Ramos (cell line): ENCODE measurements around the gene FASTKD1.
"Not testable (repeated sequence)": the region's sequence is repeated elsewhere in the genome, so short reads cannot be mapped to it uniquely, and the experiment has no call there.

Experiments used
- in situ Hi-C: fragments of 300-500 bp; cut with MboI; formaldehyde crosslinking; loops from one replicate; pipeline ENCODE4 v1.14.3; 2022; ENCODE audit warnings: low sequenced_read_pairs; ENCODE audit not compliant: unreplicated experiment

The FASTKD1 gene

DNA sequence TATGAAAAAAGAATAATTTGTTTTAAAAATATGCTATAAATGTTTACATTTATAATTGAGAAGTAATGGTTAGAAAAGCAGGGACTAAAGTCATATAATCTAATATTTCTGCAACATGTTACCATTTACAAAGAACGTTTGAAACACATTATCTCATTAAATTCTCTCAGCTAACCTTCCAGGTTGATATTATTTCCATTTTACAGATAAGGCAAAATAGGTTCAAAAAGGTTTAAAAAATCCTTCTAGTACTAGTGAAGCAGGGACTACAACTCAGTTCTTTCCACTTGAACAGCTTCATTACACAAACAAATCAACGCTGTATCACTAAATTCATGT lies 875 bp downstream of the FASTKD1 start:
- in situ Hi-C loops: no loop called here

DNA sequence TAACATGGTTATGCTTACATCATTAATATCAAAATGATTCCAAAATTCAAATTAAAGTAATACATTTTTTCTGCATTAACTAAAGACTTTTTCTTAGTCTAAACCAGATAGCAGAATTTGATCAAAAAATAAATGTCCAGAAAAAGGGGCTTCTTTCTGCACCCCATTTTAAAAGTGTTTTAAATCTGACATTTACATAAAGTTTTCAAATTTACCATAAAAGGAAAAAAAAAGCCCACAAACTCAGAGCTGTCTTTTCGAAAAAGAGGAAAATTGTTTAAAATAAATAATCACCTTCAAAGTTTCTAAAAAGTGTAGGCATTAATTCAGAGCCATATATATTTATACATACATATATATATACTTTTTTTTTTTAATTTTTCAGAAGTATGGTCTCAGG lies 1.5 kb downstream of the FASTKD1 start:
- in situ Hi-C loops: no loop called here

DNA sequence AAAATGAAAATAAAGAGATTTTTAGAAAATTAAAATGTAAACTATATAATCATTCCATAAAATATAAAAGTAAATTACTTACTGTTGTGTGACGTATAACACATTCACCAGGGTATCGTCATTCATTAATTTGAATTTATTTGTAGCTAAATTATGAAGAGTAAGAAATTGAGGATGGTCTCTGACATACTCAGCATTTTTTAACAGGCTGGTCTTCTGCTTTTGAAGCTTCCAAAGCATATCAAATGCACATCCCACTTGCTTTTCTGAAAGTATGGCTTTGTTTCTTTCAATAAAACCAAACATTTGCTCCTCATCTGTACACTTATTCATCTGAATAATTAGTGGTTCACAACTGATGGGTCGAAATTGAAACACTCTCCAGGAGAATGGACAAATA lies 2.1 kb downstream of the FASTKD1 start:
- in situ Hi-C loops: no loop called here

DNA sequence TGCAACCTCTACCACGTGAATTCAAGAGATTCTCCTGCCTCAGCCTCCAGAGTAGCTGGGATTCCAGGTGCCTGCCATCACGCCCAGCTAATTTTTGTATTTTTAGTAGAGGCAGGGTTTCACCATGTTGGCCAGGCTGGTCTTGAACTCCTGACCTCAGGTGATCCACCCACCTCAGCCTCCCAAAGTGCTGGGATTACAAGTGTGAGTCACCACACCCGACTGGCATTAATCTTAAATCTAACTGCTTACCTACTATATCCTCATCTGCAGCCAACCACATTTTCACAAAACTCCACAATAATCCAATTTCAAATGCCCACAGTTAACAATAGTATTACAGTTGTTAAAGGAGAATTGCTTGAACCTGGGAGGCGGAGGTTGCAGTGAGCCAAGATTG lies 2.9 kb downstream of the FASTKD1 start:
- in situ Hi-C loops: not testable (repeated sequence)

DNA sequence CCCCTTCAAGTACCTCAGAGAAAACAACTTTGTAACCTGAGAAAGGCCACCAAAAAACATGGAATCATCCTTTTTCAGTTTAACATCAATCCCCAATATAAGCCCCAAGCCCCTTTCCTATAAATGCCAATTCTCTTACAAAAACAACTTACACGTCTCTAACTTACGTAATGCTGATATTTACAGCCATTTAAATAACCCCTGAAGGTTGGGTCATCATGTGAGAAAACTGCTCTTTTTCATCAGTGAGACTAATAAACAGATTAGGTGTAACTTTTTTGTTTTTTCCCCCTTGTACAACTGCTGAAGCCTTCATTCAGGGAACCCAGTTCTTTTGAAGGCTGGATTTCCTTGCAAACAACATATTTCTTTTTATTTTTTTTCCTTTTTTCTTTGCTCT lies 3.7 kb downstream of the FASTKD1 start:
- in situ Hi-C loops: no loop called here

DNA sequence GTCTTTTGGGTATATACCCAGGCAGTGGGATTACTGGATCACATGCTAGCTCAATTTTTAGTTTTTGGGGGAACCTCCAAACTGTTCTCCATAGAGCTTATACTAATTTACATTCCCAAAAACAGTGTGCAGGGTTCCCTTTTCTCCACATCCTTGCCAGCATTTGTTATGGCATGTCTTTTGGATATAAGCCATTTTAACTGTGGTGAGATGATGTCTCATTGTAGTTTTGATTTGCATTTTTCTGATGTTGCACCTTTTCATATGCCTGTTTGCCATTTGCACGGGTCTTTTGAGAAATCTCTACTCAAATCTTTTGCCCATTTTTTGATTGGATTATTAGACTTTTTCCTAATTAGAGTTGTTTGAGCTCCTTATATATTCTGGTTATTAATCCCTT lies 8.0 kb downstream of the FASTKD1 start:
- in situ Hi-C loops: no loop called here

DNA sequence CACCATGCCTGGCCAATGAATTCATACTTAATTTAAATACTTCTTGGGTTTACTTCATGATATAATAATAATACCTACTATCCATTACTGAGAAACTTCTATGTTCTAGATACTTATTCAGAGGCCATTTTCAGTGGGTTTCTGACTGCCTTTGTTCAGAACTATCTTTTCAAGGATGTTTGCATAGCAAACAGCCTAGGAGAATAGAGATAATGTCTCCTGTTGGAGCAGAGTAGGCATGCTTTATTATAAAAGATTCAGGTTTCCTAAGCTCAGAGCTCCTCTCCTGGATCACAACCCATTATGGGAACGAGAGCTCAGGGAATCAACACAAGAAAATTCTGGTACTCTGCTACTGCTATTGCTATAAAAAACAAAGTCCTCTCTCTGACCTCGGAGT lies 11.1 kb downstream of the FASTKD1 start:
- in situ Hi-C loops: no loop called here

DNA sequence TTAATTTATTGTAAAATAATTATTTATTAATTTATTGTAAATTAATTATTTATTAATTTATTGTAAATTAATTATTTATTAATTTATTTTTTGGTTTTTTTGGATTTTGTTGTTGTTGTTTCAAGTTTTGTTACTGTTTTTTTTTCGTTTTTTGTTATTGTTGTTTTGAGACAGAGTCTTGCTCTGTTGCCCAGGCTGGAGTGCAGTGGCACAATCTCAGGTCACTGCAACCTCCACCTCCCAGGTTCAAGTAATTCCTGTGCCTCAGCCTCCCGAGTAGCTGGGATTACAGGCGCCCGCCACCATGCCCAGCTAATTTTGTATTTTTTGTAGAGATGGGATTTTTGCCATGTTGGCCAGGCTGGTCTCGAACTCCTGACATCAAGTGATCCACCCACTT lies 11.6 kb downstream of the FASTKD1 start:
- in situ Hi-C loops: not testable (repeated sequence)

DNA sequence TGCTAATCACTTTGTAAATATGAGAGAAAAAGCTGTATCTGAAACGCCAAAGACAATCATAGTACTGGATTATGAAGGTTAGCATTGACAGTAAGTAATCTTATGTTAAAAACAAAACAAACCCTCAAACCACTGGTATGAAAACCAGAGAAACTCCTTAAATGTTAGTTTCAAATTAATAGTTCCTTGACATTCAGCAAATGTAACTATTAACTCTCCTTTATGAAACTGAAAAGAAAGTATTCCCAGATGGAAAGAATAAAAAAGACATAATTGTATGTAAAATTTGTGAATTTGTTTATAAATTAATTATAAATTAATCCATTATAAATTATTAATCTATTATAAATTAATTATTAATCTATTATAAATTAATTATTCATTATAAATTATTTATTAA lies 12.3 kb downstream of the FASTKD1 start:
- in situ Hi-C loops: no loop called here

DNA sequence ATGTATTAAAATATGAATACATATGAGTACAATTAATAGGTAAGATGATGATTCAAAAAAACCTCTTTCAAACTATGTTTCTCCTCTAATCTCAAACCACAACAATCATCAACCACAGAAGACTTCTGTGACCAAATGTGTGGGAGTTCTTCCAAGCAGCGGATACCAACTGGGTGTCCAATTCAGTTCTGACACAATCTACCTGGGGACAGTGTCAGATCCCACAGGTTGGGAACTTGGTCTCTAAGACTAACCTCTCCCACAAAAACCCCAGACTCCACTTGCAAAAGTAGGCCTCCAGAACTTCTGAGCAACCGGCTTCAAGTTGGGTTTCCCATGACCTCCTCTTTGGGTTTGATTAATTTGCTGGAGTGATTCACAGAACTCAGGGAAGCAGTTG lies 26.9 kb downstream of the FASTKD1 start:
- in situ Hi-C loops: no loop called here

DNA sequence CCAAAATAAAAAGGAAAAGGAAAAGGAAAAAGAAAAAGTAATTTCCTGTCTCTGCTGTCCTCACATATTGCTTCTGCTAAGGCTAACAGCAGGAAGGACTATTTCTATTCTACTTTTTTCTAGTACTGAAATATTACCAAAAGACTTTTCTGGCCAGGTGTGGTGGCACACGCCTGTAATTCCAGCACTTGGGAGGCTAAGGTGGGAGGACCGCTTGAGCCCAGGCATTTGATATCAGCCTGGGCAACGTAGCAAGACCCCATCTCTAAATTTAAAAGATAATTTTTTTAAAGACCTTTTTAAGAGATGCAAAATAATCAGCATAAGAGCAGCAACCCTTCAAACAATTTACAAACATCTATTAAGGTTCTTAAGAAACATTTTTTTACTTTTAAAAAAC lies 31.2 kb downstream of the FASTKD1 start:
- in situ Hi-C loops: no loop called here

DNA sequence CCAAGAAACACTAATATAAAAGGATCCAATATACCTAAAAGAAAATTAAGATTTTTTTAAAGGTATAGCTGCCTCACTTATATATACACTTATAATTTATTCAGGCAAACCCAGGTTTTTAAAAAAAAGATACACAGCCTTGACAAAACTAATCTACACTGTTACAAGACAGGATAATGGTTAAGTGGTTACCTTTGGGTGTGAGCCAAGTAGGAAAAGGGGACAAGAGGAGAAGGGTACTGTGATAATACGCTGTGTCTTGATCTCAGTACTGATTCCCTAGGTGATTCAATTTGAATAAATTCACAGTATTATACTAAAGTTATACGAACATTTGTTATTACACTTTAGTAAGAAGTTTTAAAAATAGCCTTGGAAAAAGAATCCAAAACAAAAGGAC lies 33.5 kb downstream of the FASTKD1 start:
- in situ Hi-C loops: no loop called here

DNA sequence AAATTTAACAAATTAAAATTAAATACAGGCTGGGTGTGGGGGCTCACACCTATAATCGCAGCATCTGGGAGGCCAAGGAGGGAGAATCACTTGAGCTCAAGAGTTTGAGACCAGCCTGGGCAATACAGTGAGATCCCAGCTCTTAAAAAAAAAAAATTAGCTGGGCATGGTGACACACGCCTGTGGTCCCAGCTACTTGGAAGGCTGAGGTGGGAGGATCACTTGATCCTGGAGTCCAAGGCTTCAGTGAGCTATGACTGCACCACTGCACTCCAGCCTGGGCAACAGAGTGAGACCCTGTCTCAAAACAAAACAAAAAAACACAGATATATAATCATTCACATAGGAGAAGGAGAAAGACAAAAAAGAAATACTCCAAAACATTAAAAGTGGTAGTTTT lies 34.2 kb downstream of the FASTKD1 start:
- in situ Hi-C loops: loop anchor here (10.0 kb wide), 1 partner anchor 385 kb away; no protein-coding TSS in a partner anchor

DNA sequence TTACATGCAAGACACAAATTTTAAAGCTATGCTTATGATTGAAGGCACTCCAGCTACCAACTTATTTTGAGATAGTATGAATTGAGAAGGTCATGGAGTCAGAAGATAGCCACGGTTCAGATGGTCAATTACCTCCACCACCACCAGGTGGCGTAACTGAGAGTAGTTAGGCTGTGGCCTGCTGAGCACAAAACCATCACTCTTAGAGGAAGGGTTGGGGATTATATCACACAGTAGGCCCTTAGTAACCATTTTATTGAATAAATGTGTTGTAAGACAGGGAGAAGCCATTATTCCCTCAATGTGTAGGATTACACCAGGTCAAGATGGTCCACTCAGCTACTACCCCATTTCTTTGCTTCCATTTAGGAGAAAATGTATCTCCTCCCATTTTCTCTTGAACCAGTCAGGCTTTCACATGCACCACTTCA lies 45.4 kb downstream of the FASTKD1 start:
- in situ Hi-C loops: no loop called here

DNA sequence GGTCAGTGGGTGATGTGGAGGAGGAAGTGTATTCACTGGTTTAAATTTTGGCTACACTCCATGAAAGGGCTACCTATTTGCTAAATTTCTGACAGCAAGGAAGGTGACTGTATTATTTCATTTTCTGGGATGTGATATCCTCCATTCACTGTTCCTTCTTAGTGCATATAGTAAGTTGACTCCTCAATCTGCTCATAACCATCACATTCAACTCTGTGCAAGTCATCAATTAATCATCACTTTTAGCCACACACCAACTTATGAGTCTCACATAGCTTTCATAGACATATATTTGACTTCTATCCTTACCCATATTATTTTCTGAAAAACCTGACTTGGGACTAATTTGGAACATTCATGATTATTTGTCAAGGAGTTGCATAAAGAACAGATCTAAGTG lies 47.2 kb downstream of the FASTKD1 start:
- in situ Hi-C loops: no loop called here

DNA sequence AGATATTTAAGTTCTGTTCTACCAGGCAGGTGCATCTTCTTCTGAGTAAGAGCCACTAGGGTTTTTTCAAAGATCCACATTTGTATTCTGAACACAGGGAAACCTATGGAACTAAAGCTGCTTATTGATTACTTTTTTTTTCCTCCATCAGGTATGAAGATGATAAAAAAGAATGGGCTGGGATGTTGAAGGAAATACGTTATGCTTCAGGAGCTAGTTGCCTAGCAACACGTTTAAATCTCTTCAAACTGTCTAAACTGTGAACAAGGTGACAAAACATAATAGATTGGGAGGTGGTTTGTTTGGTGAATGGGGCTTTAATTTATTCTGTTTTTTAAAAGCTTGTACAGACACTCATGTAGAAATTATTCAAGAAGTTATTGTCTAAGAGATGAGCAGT lies 48.2 kb downstream of the FASTKD1 start:
- in situ Hi-C loops: no loop called here

DNA sequence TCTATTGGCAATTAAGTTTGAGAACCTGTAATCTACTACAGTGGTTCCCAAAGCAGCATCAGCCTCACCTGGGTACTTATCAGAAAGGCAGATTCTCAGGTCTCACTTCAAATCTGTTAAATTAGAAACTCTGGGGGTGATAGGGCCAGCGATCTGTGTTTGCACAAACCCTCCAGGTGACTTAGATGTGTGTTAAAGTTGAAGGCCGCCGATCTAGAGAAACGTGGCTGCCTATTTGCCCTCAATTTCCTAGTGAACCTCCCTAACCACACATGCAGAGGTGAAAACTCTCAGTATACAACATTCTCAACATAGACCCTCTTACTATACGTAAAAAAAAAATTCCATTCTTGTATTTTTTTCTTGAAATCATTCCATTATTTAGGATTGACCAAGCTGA lies 50.0 kb downstream of the FASTKD1 start:
- in situ Hi-C loops: no loop called here

DNA sequence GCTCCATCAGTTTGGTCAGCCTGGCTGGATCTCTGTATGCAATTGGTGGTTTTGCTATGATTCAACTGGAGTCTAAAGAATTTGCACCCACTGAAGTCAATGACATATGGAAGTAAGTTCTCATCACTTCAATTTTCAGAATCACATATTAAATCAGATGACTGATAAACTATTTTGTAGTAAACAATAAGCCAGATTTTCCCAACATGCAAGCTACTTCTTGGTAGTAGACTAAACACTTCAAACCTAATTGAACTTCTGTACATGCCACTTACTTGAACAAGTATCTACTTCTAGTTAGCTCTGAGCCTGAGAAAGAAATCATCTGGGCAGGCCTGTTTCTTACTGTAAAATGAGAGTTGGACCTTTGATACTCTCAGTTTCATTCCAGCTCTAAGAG lies 52.8 kb downstream of the FASTKD1 start:
- in situ Hi-C loops: no loop called here

DNA sequence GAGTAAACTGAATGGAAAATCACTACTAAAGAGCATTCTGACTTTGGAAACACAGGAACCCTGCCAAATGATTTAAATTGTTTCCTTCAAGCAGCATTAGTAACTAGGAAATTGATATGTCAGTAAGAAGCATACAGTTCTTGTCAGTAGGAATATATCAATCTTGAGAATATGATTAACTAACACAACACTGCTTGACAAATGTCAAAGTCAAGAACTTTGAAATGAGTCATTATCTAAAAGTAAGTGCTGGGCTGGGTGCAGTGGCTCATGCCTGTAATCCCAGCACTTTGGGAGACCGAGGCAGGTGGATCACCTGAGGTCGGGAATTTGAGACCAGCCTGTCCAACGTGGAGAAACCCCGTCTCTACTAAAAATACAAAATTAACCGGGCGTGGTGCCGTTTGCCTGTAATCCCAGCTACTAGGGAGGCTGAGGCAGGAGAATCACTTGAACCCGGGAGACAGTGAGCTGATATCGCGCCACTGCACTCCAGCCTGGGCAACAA lies 57.1 kb downstream of the FASTKD1 start:
- in situ Hi-C loops: not testable (repeated sequence)

DNA sequence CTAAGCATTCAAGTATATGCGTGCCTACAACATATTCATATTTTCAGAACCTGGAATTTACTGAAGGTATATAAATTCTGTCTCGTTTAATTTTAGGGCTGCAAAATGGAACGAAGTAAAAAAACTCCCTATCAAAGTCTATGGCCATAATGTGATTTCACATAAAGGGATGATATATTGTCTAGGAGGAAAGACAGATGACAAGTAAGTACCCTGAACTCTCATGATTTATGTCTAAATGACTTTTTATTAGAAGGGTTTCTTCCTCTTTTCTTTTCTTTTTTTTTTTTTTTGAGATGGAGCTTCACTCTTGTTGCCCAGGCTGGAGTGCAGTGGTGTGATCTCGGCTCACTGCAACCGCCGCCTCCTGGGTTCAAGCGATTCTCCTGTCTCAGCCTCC lies 58.9 kb downstream of the FASTKD1 start:
- in situ Hi-C loops: not testable (repeated sequence)

DNA sequence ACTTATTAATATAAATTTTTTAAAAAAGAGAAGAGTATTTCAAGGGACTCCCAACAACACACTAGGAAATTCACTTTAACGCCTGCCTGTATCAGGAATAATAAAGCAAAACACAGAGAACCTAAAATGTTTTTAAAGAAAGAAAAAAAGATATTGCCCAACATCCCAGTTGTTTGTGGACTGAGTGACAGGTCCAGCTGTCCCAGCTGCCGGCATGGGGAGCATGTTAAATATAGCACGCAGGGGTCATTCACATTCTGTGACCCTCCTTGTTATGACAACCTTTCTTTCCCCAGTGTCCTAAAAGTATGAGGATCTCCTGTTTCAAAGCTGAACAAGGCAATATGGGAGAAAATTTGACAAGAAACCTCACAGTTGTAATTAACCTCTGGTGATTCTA lies 59.7 kb downstream of the FASTKD1 start:
- in situ Hi-C loops: no loop called here

DNA sequence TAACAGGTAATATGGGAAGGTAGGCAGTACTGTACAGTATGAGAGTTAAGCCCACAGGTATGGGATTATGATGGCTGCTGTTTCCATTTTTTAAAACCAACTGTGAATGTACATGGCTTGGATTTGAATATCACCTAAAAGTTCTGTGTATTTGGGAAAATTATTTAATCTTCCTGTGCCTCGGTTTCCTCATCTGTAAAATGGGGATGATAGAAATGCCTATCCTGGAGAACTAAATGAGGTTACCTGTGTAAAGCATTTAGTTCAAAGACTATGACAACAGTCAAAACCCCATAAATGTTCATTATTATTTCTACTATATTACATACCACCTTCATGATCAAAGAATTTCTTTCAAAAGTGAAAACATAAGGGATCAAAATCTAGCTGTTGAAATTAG lies 60.6 kb downstream of the FASTKD1 start:
- in situ Hi-C loops: no loop called here

DNA sequence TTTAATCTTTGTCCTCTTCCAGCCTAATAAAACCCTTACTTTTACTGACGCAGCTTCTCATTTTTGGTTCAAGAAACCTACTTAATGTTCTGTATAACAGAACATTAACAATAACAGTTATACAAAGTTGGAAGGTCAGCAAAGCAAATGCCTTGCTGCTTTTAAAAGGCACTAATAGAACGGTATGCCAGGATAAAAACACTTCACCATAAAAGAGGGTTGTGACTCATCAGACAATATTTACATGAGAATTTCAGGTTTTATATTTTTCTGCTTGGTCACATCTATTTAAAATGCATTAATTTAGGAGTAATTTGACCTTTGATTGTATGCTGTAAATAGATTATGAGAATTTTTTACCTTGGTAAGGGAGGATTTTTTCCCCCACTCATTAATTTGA lies 61.1 kb downstream of the FASTKD1 start:
- in situ Hi-C loops: no loop called here
